HAP-1 (cell line): Measurements from ENCODE around the gene CYFIP2.

Experiments used
- DNase-seq, 2 experiments: peaks; one replicate each; pipeline ENCODE4 v3.0.0-alpha.2; 2016 to 2020; ENCODE audit warnings: low spot score in 2 of 2
- H3K27me3 ChIP-seq: fragments of 250-450 bp; sonication (Bioruptor Pico); 2 replicates; pipeline ENCODE4 v1.5.1; 2020; ENCODE audit warnings: low read depth, mild to moderate bottlenecking, moderate library complexity
- H3K36me3 ChIP-seq: fragments of 250-450 bp; sonication (Bioruptor Pico); replicated peaks from 2 replicates; pipeline ENCODE4 v1.5.1; 2020; ENCODE audit warnings: mild to moderate bottlenecking
- H3K4me1 ChIP-seq: fragments of 250-450 bp; sonication (Bioruptor Pico); 2 replicates; pipeline ENCODE4 v1.5.1; 2020; ENCODE audit warnings: mild to moderate bottlenecking
- H3K4me3 ChIP-seq: fragments of 250-450 bp; sonication (Bioruptor Pico); 2 replicates; pipeline ENCODE4 v1.5.1; 2020; ENCODE audit warnings: mild to moderate bottlenecking, moderate library complexity
- H3K9me3 ChIP-seq: fragments of 250-450 bp; sonication (Bioruptor Pico); 2 replicates; pipeline ENCODE4 v1.5.1; 2020; ENCODE audit warnings: mild to moderate bottlenecking, moderate library complexity
- in situ Hi-C: fragments of 300-500 bp; cut with MboI; formaldehyde crosslinking; loops from 3 replicates; pipeline ENCODE4 v1.14.3; 2020; ENCODE audit warnings: low sequenced_read_pairs, inconsistent platforms, mixed read lengths

CYFIP2 gene

DNA sequence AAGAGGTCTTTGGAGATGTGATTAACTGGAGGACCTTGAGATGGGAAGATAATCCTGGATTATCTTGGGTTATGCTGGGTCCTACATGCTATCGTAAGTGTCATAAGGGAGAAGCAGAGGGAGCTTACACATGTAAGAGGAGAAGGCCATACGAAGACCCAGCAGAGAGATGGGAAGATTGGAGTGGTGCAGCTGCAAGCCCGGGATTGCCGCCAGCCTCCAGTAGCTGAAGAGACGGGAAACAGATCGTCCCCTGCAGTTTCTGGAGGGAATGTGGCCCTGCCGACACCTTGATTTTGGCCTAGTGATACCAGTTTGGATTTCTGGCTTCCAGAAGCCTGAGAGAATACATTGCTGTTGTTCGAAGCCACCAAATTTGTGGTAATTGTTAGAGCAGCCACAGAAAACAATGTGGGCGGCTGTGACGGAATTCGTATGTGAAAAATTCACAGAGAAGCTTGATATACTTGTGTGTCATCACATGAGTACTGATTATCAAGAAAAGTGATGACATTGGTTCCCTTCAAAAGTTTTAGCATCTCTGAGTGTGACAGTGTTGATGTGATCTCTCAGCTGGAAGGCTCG lies 86.9 kb downstream of the CYFIP2 start:
- Histone ChIP-seq H3K27me3 (no peaks in the 10 kb centered on the region), H3K4me1 (no peaks in the 10 kb centered on the region), H3K36me3 (no peaks in the 10 kb centered on the region), H3K4me3 (no peak overlapping the region), H3K9me3 (no peaks in the 10 kb centered on the region)
- DNase-seq: no peak
- in situ Hi-C loops: no loop called here

DNA sequence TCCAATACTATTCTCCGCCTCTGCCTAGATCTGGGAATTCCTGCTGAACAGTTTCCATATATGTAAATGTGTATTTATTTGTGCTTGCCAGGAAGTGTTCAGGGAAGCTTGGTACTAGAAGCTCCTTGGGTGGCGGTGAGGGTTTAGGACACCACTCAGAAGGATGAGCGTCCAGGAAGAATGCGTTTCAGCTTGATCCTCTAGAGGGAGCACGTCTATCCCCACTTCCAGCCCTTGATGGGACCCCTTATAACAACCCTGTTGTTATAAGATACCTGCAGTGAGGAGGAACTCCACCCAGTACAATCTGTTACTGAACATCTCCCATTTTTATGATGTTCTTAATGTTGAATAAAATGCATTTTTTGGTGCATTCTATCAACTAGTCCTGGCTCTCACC lies 88.9 kb downstream of the CYFIP2 start:
- in situ Hi-C loops: no loop called here
- no peaks in the 10 kb centered on the region for H3K27me3 ChIP-seq
- no peak for DNase-seq
- 0 out of 2 replicates have a peak, but pooled peaks cover 3% of the 10 kb centered on the region for H3K36me3 ChIP-seq
- no peaks in the 10 kb centered on the region for H3K4me1 ChIP-seq
- no peaks in the 10 kb centered on the region for H3K9me3 ChIP-seq
- no peak overlapping the region for H3K4me3 ChIP-seq

DNA sequence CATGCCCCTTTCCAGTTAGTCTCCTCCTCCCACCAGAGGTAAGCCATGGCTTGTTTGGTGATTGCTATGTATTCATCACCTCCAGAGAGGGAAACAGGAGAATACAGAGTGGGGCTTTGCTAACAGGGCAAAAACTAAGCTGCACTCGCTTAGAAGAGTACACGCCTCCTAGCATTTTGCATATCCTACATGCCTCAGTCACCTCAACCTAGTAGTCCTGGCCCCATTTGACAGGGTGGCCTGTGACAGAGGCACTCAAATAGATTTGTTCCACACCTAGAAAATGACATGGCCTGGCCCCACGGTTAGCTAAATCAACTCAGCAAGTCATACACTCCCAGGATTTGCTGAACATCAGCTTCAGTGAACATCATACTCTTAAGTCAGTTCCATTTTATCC lies 90.7 kb downstream of the CYFIP2 start:
- H3K36me3 ChIP-seq: peaks cover 4% of the 10 kb centered on the region; the same call in 1 of the 2 replicates
- in situ Hi-C loops: no loop called here
- H3K9me3 ChIP-seq: no peaks in the 10 kb centered on the region
- no peaks in the 10 kb centered on the region for H3K4me1 ChIP-seq
- H3K27me3 ChIP-seq: no peaks in the 10 kb centered on the region
- no peak overlapping the region for H3K4me3 ChIP-seq
- DNase-seq: no peak

- no peak for DNase-seq
- Histone ChIP-seq H3K4me1 (no peaks in the 10 kb centered on the region), H3K9me3 (no peaks in the 10 kb centered on the region), H3K27me3 (no peaks in the 10 kb centered on the region), H3K4me3 (no peak overlapping the region), H3K36me3 (peaks cover 4% of the 10 kb centered on the region; the same call in 1 of the 2 replicates)
- in situ Hi-C loops: no loop called here
Measured at GRCh38 chr5:157357823-157358222, 91.9 kb downstream of the CYFIP2 start.

- DNase-seq: no peak
- no peaks in the 10 kb centered on the region for H3K9me3 ChIP-seq
- in situ Hi-C loops: no loop called here
- H3K27me3 ChIP-seq: no peaks in the 10 kb centered on the region
- peaks cover 4% of the 10 kb centered on the region; the same call in 1 of the 2 replicates for H3K36me3 ChIP-seq
- H3K4me3 ChIP-seq: no peak overlapping the region
- H3K4me1 ChIP-seq: no peaks in the 10 kb centered on the region
Measured at GRCh38 chr5:157358871-157359270, 92.9 kb downstream of the CYFIP2 start.

- no peak for DNase-seq
- in situ Hi-C loops: no loop called here
- H3K9me3 ChIP-seq: no peaks in the 10 kb centered on the region
- no peaks in the 10 kb centered on the region for H3K4me1 ChIP-seq
- H3K4me3 ChIP-seq: no peak overlapping the region
- no peaks in the 10 kb centered on the region for H3K27me3 ChIP-seq
- peaks cover 4% of the 10 kb centered on the region; the same call in 1 of the 2 replicates for H3K36me3 ChIP-seq
Measured at GRCh38 chr5:157359356-157360055, 93.6 kb downstream of the CYFIP2 start.

GRCh38 chr5:157362012-157362411 lies 96.1 kb downstream of the CYFIP2 start:
- Histone ChIP-seq H3K4me3 (no peak overlapping the region), H3K4me1 (no peaks in the 10 kb centered on the region), H3K9me3 (no peaks in the 10 kb centered on the region), H3K36me3 (peaks cover 4% of the 10 kb centered on the region; the same call in 1 of the 2 replicates), H3K27me3 (no peaks in the 10 kb centered on the region)
- in situ Hi-C loops: no loop called here
- no peak for DNase-seq

GRCh38 chr5:157362502-157362901 lies 96.6 kb downstream of the CYFIP2 start:
- in situ Hi-C loops: no loop called here
- no peak for DNase-seq
- H3K36me3 ChIP-seq: peaks cover 4% of the 10 kb centered on the region; the same call in 1 of the 2 replicates
- H3K4me1 ChIP-seq: no peaks in the 10 kb centered on the region
- no peaks in the 10 kb centered on the region for H3K27me3 ChIP-seq
- no peaks in the 10 kb centered on the region for H3K9me3 ChIP-seq
- H3K4me3 ChIP-seq: no peak overlapping the region

GRCh38 chr5:157362982-157363381 lies 97.1 kb downstream of the CYFIP2 start:
- no peak for DNase-seq
- H3K4me1 ChIP-seq: no peaks in the 10 kb centered on the region
- no peak overlapping the region for H3K4me3 ChIP-seq
- H3K9me3 ChIP-seq: no peaks in the 10 kb centered on the region
- H3K36me3 ChIP-seq: peaks cover 4% of the 10 kb centered on the region; the same call in 1 of the 2 replicates
- no peaks in the 10 kb centered on the region for H3K27me3 ChIP-seq
- in situ Hi-C loops: no loop called here

DNA sequence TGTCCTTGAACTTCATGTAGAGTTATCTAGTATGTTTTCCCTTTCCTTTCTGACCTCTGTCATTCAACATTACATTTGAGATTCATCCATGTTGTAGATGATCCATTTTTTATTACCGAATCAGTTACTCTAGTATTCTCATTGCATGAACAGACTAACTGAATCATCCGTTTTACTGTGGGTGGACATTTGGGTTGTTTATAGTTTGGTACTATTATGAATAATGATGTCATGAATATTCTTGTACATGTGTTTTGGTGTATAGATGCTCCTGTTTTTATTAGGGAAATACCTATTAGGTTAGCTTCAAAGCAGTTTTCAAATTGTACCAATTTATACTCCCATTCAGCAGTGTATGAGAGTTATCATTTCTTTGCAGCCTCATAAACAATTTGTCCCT lies 99.8 kb downstream of the CYFIP2 start:
- no peak overlapping the region for H3K4me3 ChIP-seq
- no peak for DNase-seq
- no peaks in the 10 kb centered on the region; the same call in 1 of the 2 replicates for H3K36me3 ChIP-seq
- no peaks in the 10 kb centered on the region for H3K27me3 ChIP-seq
- H3K9me3 ChIP-seq: no peaks in the 10 kb centered on the region
- in situ Hi-C loops: no loop called here
- no peaks in the 10 kb centered on the region for H3K4me1 ChIP-seq

- Histone ChIP-seq H3K4me3 (no peak overlapping the region), H3K9me3 (no peaks in the 10 kb centered on the region), H3K4me1 (no peaks in the 10 kb centered on the region), H3K27me3 (no peaks in the 10 kb centered on the region), H3K36me3 (no peaks in the 10 kb centered on the region)
- in situ Hi-C loops: no loop called here
- peak in 1 of 2 experiments; percentile 39 for DNase-seq
Measured at GRCh38 chr5:157366741-157367674, 101.1 kb downstream of the CYFIP2 start.

- no peaks in the 10 kb centered on the region for H3K27me3 ChIP-seq
- H3K36me3 ChIP-seq: no peaks in the 10 kb centered on the region
- H3K4me3 ChIP-seq: no peak overlapping the region
- no peaks in the 10 kb centered on the region for H3K9me3 ChIP-seq
- in situ Hi-C loops: no loop called here
- no peak for DNase-seq
- no peaks in the 10 kb centered on the region for H3K4me1 ChIP-seq
Measured at GRCh38 chr5:157369507-157369906, 103.6 kb downstream of the CYFIP2 start.

GRCh38 chr5:157370967-157371366 lies 105.0 kb downstream of the CYFIP2 start:
- Histone ChIP-seq H3K9me3 (no peaks in the 10 kb centered on the region), H3K4me3 (no peak overlapping the region), H3K36me3 (no peaks in the 10 kb centered on the region), H3K27me3 (no peaks in the 10 kb centered on the region), H3K4me1 (no peaks in the 10 kb centered on the region)
- no peak for DNase-seq
- in situ Hi-C loops: no loop called here
